Activated T-helper 9 cell treated with anti-CD3 and anti-CD28 coated beads, Interleukin-2, amount 50 U/mL, for 16 hours (primary cell): ENCODE results near the gene OLFML2B.

Experiments
- DNase-seq: peaks from one replicate; pipeline ENCODE4 v3.0.0-alpha.2; 2020; ENCODE audit warnings: low read depth

OLFML2B gene

GRCh38 chr1:161945306-161946060, 78.2 kb downstream of the OLFML2B start:
- DNase-seq = no peak

GRCh38 chr1:161944381-161944780, 79.3 kb downstream of the OLFML2B start:
- no peak for DNase-seq

- DNase-seq = no peak
Observed at GRCh38 chr1:161943737-161944136, 79.9 kb downstream of the OLFML2B start.

- no peak for DNase-seq
Observed at GRCh38 chr1:161941726-161942436, 81.8 kb downstream of the OLFML2B start.

GRCh38 chr1:161940866-161941591, 82.6 kb downstream of the OLFML2B start:
- DNase-seq = no peak

GRCh38 chr1:161936786-161937185, 86.9 kb downstream of the OLFML2B start:
- DNase-seq = no peak

GRCh38 chr1:161935264-161935663, 88.4 kb downstream of the OLFML2B start:
- DNase-seq = no peak

GRCh38 chr1:161933592-161934588, 89.8 kb downstream of the OLFML2B start:
- DNase-seq = no peak
